Caco-2 (cell line): Measurements from ENCODE around the gene MBD6. TPM values are rescaled to one million over a fixed set of nuclear protein-coding genes. Genes with fewer than 3 reads are reported as not detected.

Experiments
- BruUV-seq: library from RNA; stranded (reverse); fragments of 400-500 nt; replicated peaks from 2 replicates; lab custom pipeline; 2021; lab: Mats Ljungman, UMichigan
- CTCF ChIA-PET: fragments of 300-600 bp; sonication (Branson Sonifier 250); formaldehyde crosslinking; loops from one replicate; lab custom pipeline; 2022; ENCODE audit warnings: antibody characterized with exemption; lab: Charles Lee
- POLR2A ChIA-PET: fragments of 300-600 bp; sonication (Branson Sonifier 250); formaldehyde crosslinking; loops from one replicate; lab custom pipeline; 2022; ENCODE audit warnings: antibody characterized with exemption; lab: Charles Lee
- DNase-seq, 2 experiments: peaks; one replicate each; pipeline versions ENCODE4 v3.0.0 to v3.0.0-alpha.2; 2020 to 2022
- H3K27me3 ChIP-seq: replicated peaks from 2 replicates; pipeline ENCODE4 v1.6.0; 2011; ENCODE audit warnings: low read length; ENCODE audit not compliant: control insufficient read depth, insufficient read depth
- H3K36me3 ChIP-seq: 2 replicates; pipeline ENCODE4 v1.5.1; 2011; ENCODE audit warnings: low read length; ENCODE audit not compliant: control insufficient read depth, insufficient read depth
- H3K4me1 ChIP-seq: fragments of 250-450 bp; sonication (Bioruptor Pico); 2 replicates; pipeline ENCODE4 v1.5.1; 2020; ENCODE audit warnings: mild to moderate bottlenecking
- H3K4me3 ChIP-seq: 2 replicates; pipeline ENCODE4 v1.5.1; 2011; ENCODE audit warnings: low read depth, mild to moderate bottlenecking, control low read depth, low read length
- H3K9me3 ChIP-seq: fragments of 250-450 bp; sonication (Bioruptor Pico); 2 replicates; pipeline ENCODE4 v1.5.1; 2020; ENCODE audit warnings: mild to moderate bottlenecking, moderate library complexity
- H3K27ac Mint-ChIP-seq: one replicate; pipeline ENCODE4 v1.8.0; 2022; ENCODE audit warnings: mixed read lengths; ENCODE audit not compliant: unreplicated experiment
- H3K27me3 Mint-ChIP-seq: one replicate; pipeline ENCODE4 v1.8.0; 2022; ENCODE audit warnings: mixed read lengths; ENCODE audit not compliant: insufficient read depth, unreplicated experiment
- H3K36me3 Mint-ChIP-seq: one replicate; pipeline ENCODE4 v1.8.0; 2022; ENCODE audit warnings: mild to moderate bottlenecking, mixed read lengths; ENCODE audit not compliant: insufficient read depth, unreplicated experiment
- H3K4me1 Mint-ChIP-seq: one replicate; pipeline ENCODE4 v1.8.0; 2022; ENCODE audit warnings: low read depth, mixed read lengths; ENCODE audit not compliant: unreplicated experiment
- H3K4me3 Mint-ChIP-seq: one replicate; pipeline ENCODE4 v1.8.0; 2022; ENCODE audit warnings: mild to moderate bottlenecking, moderate library complexity, mixed read lengths; ENCODE audit not compliant: unreplicated experiment
- H3K9me3 Mint-ChIP-seq: one replicate; pipeline ENCODE4 v1.8.0; 2022; ENCODE audit warnings: mixed read lengths; ENCODE audit not compliant: unreplicated experiment
- intact Hi-C: fragments of 100-400 bp; cut with micrococcal nuclease; formaldehyde crosslinking; loops from one replicate; pipeline ENCODE4 v1.10.0; 2022; ENCODE audit not compliant: unreplicated experiment
- total RNA-seq: library from RNA; stranded (reverse); gene quantifications from 2 replicates; pipeline ENCODE4 v1.2.3, GENCODE V29; 2022
- TF ChIP-seq, protein P1 (sequence below), 2 experiments: fragments of 200-600 bp in 1 of 2; IDR thresholded peaks; 1 replicate in 1 of 2; 2 replicates in 1 of 2; pipeline versions ENCODE4 v1.5.1 to v1.8.0; 2011 to 2022; ENCODE audit warnings: antibody characterized with exemption in 1 of 2, control low read depth in 1 of 2, inconsistent platforms in 1 of 2, low read depth in 1 of 2, low read length in 1 of 2, mild to moderate bottlenecking in 1 of 2, moderate library complexity in 1 of 2; ENCODE audit not compliant: insufficient read depth in 1 of 2, severe bottlenecking in 1 of 2, unreplicated experiment in 1 of 2

Gene MBD6
- total RNA-seq, 1 experiment from 2014 or later, result 82.2 TPM

DNA sequence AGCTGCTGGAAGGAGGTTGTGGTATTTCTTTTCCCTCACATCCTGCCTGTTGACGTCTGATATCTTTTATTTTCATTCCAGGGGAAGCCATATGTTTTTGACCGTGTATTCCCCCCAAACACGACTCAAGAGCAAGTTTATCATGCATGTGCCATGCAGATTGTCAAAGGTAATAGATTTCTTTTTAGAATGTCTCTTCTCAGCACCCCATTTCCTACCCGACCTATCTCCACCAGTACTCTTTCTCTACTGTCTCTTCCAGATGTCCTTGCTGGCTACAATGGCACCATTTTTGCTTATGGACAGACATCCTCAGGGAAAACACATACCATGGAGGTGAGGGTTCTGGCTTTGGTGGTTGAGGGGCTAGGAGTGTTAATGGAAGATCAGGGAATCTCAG, 40.7 kb downstream of the MBD6 start:
- H3K27me3 ChIP-seq, result no peaks in the 10 kb centered on the region
- H3K36me3 ChIP-seq, result no peaks in the 10 kb centered on the region
- no peak overlapping the region for H3K4me3 ChIP-seq
- ChIA-PET CTCF (no interaction called here), POLR2A (no interaction called here)
- Mint-ChIP-seq H3K27me3 (peaks cover 20% of the 10 kb centered on the region), H3K27ac (no peak overlapping the region), H3K4me1 (no peaks in the 10 kb centered on the region), H3K4me3 (no peak overlapping the region), H3K9me3 (no peaks in the 10 kb centered on the region), H3K36me3 (no peaks in the 10 kb centered on the region)
- DNase-seq, result no peak
- no TSS peak for BruUV-seq
- no peaks in the 10 kb centered on the region for H3K9me3 ChIP-seq
- TF ChIP-seq, protein P1, sequence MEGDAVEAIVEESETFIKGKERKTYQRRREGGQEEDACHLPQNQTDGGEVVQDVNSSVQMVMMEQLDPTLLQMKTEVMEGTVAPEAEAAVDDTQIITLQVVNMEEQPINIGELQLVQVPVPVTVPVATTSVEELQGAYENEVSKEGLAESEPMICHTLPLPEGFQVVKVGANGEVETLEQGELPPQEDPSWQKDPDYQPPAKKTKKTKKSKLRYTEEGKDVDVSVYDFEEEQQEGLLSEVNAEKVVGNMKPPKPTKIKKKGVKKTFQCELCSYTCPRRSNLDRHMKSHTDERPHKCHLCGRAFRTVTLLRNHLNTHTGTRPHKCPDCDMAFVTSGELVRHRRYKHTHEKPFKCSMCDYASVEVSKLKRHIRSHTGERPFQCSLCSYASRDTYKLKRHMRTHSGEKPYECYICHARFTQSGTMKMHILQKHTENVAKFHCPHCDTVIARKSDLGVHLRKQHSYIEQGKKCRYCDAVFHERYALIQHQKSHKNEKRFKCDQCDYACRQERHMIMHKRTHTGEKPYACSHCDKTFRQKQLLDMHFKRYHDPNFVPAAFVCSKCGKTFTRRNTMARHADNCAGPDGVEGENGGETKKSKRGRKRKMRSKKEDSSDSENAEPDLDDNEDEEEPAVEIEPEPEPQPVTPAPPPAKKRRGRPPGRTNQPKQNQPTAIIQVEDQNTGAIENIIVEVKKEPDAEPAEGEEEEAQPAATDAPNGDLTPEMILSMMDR (IDR thresholded peaks at IDR 0.05; ENCODE audit: insufficient read depth in 1 of 2, low read depth in 1 of 2, low read length in 1 of 2, severe bottlenecking in 1 of 2, unreplicated experiment in 1 of 2), result no peak
- intact Hi-C loops, result no loop called here
- no peaks in the 10 kb centered on the region for H3K4me1 ChIP-seq

DNA sequence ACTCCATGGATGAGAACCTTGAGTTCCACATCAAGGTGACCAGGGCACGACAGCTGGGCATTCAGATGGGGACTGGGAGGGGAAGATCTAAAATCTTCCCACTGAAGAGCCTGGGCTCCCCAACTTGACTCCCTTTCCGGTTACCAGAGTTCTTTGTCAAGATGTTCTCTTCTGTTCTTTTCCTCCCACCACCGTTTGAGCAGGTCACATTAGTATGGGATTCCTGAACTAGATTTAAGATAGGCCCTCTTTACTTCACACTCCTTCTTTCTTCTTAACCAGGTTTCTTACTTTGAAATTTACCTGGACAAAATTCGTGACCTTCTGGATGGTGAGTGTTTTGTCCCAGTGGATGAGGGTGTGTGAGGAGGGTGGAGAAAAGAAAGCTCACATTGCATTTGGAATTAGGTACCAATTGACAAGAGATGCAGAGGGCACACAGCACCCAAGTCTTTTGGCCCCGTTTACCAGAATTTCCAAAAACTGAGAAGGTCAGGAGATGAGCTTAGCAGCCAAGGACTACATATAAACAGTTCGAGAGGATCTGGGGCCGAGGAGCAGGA, 41.6 kb downstream of the MBD6 start:
- no peaks in the 10 kb centered on the region for H3K36me3 ChIP-seq
- Mint-ChIP-seq H3K4me1 (no peaks in the 10 kb centered on the region), H3K27ac (no peak overlapping the region), H3K27me3 (peaks cover 20% of the 10 kb centered on the region), H3K9me3 (no peaks in the 10 kb centered on the region), H3K36me3 (no peaks in the 10 kb centered on the region), H3K4me3 (no peak overlapping the region)
- BruUV-seq, result no TSS peak
- CTCF ChIA-PET, result no interaction called here
- DNase-seq, result no peak
- H3K4me3 ChIP-seq, result no peak overlapping the region
- H3K27me3 ChIP-seq, result no peaks in the 10 kb centered on the region
- intact Hi-C loops, result no loop called here
- H3K9me3 ChIP-seq, result no peaks in the 10 kb centered on the region
- POLR2A ChIA-PET, result no interaction called here
- TF ChIP-seq, protein P1 (IDR thresholded peaks at IDR 0.05; ENCODE audit: insufficient read depth in 1 of 2, low read depth in 1 of 2, low read length in 1 of 2, severe bottlenecking in 1 of 2, unreplicated experiment in 1 of 2), result no peak
- H3K4me1 ChIP-seq, result no peaks in the 10 kb centered on the region

DNA sequence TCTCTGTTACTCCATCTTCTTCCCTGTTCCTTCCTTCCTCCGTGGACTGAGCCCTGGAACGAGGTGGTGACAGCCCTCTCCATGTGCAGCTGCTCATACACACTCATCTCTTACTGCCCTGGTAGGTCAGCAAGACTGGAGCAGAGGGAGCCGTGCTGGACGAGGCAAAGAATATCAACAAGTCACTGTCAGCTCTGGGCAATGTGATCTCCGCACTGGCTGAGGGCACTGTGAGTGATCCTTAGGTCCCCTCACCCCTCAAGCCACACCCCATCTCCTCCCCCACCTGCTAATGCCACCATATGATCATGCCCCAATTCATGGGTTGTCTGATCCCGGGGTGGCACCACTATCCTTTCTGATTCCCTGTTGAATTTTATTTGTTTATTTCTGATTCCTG, 46.2 kb downstream of the MBD6 start:
- H3K36me3 Mint-ChIP-seq, result peaks cover 7% of the 10 kb centered on the region
- H3K4me3 Mint-ChIP-seq, result no peak overlapping the region
- no peaks in the 10 kb centered on the region for H3K4me1 Mint-ChIP-seq
- TF ChIP-seq, protein P1 (IDR thresholded peaks at IDR 0.05; ENCODE audit: insufficient read depth in 1 of 2, low read depth in 1 of 2, low read length in 1 of 2, severe bottlenecking in 1 of 2, unreplicated experiment in 1 of 2), result no peak
- no peaks in the 10 kb centered on the region for H3K4me1 ChIP-seq
- H3K27me3 Mint-ChIP-seq, result peaks cover 10% of the 10 kb centered on the region
- intact Hi-C loops, result no loop called here
- ChIA-PET POLR2A (no interaction called here), CTCF (no interaction called here)
- no peak for DNase-seq
- H3K9me3 Mint-ChIP-seq, result no peaks in the 10 kb centered on the region
- no peaks in the 10 kb centered on the region for H3K27me3 ChIP-seq
- H3K9me3 ChIP-seq, result no peaks in the 10 kb centered on the region
- no peak overlapping the region for H3K4me3 ChIP-seq
- no peaks in the 10 kb centered on the region for H3K36me3 ChIP-seq
- no TSS peak for BruUV-seq
- H3K27ac Mint-ChIP-seq, result no peak overlapping the region
